GM19467 (cell line): ENCODE measurements around the gene PRSS1.

Source experiments
- ATAC-seq: cut with Tn5 transposase; IDR thresholded peaks from one replicate; pipeline ENCODE4 v1.9.1; 2021; ENCODE audit warnings: mild to moderate bottlenecking, moderate library complexity; ENCODE audit not compliant: unreplicated experiment

PRSS1 gene

GRCh38 chr7:142791502-142791901 lies 42.2 kb downstream of the PRSS1 start:
- no peak for ATAC-seq

- no peak for ATAC-seq
Measured at GRCh38 chr7:142792129-142792528, 42.9 kb downstream of the PRSS1 start.

- no peak for ATAC-seq
Measured at GRCh38 chr7:142792593-142792992, 43.3 kb downstream of the PRSS1 start.

- ATAC-seq, result no peak
Measured at GRCh38 chr7:142793156-142793555, 43.9 kb downstream of the PRSS1 start.

- ATAC-seq, result no peak
Measured at GRCh38 chr7:142795339-142795863, 46.1 kb downstream of the PRSS1 start.

- ATAC-seq, result no peak
Measured at GRCh38 chr7:142796001-142796500, 46.8 kb downstream of the PRSS1 start.

- peak; percentile 47 for ATAC-seq
Measured at GRCh38 chr7:142796501-142797390, 47.5 kb downstream of the PRSS1 start.

GRCh38 chr7:142797391-142798377 lies 48.4 kb downstream of the PRSS1 start:
- ATAC-seq, result peak; percentile 32

GRCh38 chr7:142798451-142799436 lies 49.5 kb downstream of the PRSS1 start:
- no peak for ATAC-seq

GRCh38 chr7:142799437-142799835 lies 50.2 kb downstream of the PRSS1 start:
- ATAC-seq, result no peak

GRCh38 chr7:142800088-142800487 lies 50.8 kb downstream of the PRSS1 start:
- ATAC-seq, result no peak

- no peak for ATAC-seq
Measured at GRCh38 chr7:142800699-142801260, 51.5 kb downstream of the PRSS1 start.

- no peak for ATAC-seq
Measured at GRCh38 chr7:142801601-142802295, 52.5 kb downstream of the PRSS1 start.

GRCh38 chr7:142802301-142802700 lies 53.0 kb downstream of the PRSS1 start:
- no peak for ATAC-seq
